Neutrophil (primary cell): ENCODE measurements around the gene PTPRG.

Source experiments
- H3K27ac ChIP-seq: fragments of 200-600 bp; sonication (generic); 2 replicates; pipeline ENCODE4 v1.5.1; 2016; ENCODE audit warnings: mild to moderate bottlenecking, moderate library complexity
- H3K27me3 ChIP-seq: fragments of 200-600 bp; sonication (generic); 2 replicates; pipeline ENCODE4 v1.6.0; 2016; ENCODE audit warnings: mild to moderate bottlenecking
- H3K36me3 ChIP-seq: fragments of 200-600 bp; sonication (generic); 2 replicates; pipeline ENCODE4 v1.5.1; 2017
- H3K4me1 ChIP-seq, 2 experiments: fragments of 200-600 bp in 1 of 2; sonication (generic) in 1 of 2; 1 replicate in 1 of 2; 2 replicates in 1 of 2; pipeline versions ENCODE4 v1.5.1 to v1.6.1; 2013 to 2016; ENCODE audit warnings: low read depth in 1 of 2, low read length in 1 of 2, mild to moderate bottlenecking in 1 of 2, moderate library complexity in 1 of 2; ENCODE audit not compliant: control insufficient read depth in 1 of 2, insufficient read depth in 1 of 2
- H3K4me3 ChIP-seq, 2 experiments: fragments of 200-600 bp in 1 of 2; sonication (generic) in 1 of 2; 1 replicate in 1 of 2; 2 replicates in 1 of 2; pipeline ENCODE4 v1.5.1; 2013 to 2016; ENCODE audit warnings: low read depth in 1 of 2, low read length in 1 of 2, mild to moderate bottlenecking in 1 of 2, moderate library complexity in 1 of 2
- H3K9me3 ChIP-seq: fragments of 200-600 bp; sonication (generic); 2 replicates; pipeline ENCODE4 v1.5.1; 2016
- CTCF ChIP-seq: fragments of 200-600 bp; sonication (generic); IDR thresholded peaks from 2 replicates; pipeline ENCODE4 v1.5.1; 2016; ENCODE audit warnings: antibody characterized with exemption

PTPRG gene

DNA sequence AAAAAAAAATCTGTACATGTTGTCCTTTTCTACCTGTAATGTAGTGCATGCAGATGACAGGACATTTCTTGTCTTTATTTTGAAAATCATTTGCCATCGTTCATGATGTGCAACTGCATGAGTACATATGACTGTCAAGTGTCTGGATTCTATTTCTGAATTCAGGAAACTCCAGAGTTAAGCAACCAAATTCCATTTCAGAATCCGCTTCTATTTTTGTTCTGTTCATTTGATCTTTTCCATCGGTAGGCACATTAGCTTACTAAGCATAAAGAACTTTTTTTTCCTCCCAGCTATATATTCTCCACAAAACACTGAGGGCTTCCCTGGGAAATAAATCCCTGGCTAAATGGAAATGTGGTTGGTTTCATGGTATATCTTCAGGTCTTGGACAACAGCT, 365.6 kb downstream of the PTPRG start:
- no peak overlapping the region for H3K4me3 ChIP-seq
- no peaks in the 10 kb centered on the region for H3K4me1 ChIP-seq
- no peaks in the 10 kb centered on the region for H3K36me3 ChIP-seq
- H3K9me3 ChIP-seq: no peaks in the 10 kb centered on the region
- no peaks in the 10 kb centered on the region for H3K27me3 ChIP-seq
- H3K27ac ChIP-seq: no peak overlapping the region
- no peak for TF ChIP-seq CTCF

GRCh38 chr3:61927332-61927731, 366.0 kb downstream of the PTPRG start:
- H3K27ac ChIP-seq: no peak overlapping the region

DNA sequence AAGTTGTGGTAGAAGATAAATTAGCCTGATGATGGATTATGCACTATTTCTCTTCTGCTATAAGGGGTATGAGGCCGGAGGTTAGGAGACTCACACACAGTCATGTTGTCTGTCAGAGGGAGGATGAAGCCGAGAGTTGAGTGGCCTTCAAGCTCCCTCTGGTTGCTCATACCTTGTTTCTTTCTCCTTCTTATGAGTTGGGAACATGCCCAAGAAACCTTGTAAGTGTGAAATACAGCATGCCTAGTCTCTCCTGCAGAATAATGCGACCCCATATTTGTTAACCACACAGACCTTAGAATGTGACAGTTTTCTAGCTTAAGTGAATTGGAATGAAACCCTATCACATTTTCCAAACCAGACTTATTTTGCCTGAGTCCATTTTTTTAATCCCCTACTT, 366.7 kb downstream of the PTPRG start:
- TF ChIP-seq CTCF: no peak
- Histone ChIP-seq H3K27me3 (no peaks in the 10 kb centered on the region), H3K9me3 (no peaks in the 10 kb centered on the region), H3K4me1 (no peaks in the 10 kb centered on the region), H3K36me3 (no peaks in the 10 kb centered on the region), H3K4me3 (no peak overlapping the region), H3K27ac (no peak overlapping the region)

More at GRCh38 chr3:61927332-61927731, 366.0 kb downstream of the PTPRG start:
- no peak overlapping the region for H3K4me3 ChIP-seq
- no peak for TF ChIP-seq CTCF
- H3K4me1 ChIP-seq: no peaks in the 10 kb centered on the region
- no peaks in the 10 kb centered on the region for H3K9me3 ChIP-seq
- H3K27me3 ChIP-seq: no peaks in the 10 kb centered on the region
- no peaks in the 10 kb centered on the region for H3K36me3 ChIP-seq

GRCh38 chr3:61928776-61929314, 367.5 kb downstream of the PTPRG start:
- Histone ChIP-seq H3K36me3 (no peaks in the 10 kb centered on the region), H3K27me3 (no peaks in the 10 kb centered on the region), H3K4me1 (no peaks in the 10 kb centered on the region), H3K4me3 (no peak overlapping the region), H3K27ac (no peak overlapping the region), H3K9me3 (no peaks in the 10 kb centered on the region)
- TF ChIP-seq CTCF: no peak

GRCh38 chr3:61929617-61930016, 368.2 kb downstream of the PTPRG start:
- Histone ChIP-seq H3K27me3 (no peaks in the 10 kb centered on the region), H3K4me1 (no peaks in the 10 kb centered on the region), H3K27ac (no peak overlapping the region), H3K9me3 (no peaks in the 10 kb centered on the region), H3K36me3 (no peaks in the 10 kb centered on the region), H3K4me3 (no peak overlapping the region)
- no peak for TF ChIP-seq CTCF

DNA sequence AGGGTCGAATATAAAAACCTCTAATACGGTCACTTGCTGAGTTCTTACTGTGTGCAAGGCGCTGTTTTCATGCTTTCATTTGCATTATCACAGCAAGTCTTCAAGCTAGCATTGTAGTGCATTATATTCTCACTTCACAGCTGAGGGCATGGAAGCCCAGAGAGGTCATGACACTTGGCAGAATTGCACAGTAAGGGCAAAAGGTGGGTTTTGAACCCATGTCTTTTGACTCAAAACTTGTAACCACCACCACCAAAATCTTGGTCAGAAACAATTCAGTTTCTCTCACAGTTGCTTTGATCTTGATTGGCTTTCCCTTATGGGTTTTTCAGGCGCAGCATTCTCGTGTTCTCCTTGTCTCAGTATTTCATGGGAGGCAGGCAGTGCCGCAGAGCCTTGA, 371.1 kb downstream of the PTPRG start:
- Histone ChIP-seq H3K27me3 (no peaks in the 10 kb centered on the region), H3K9me3 (no peaks in the 10 kb centered on the region), H3K36me3 (no peaks in the 10 kb centered on the region), H3K4me3 (no peak overlapping the region), H3K27ac (no peak overlapping the region), H3K4me1 (no peaks in the 10 kb centered on the region)
- no peak for TF ChIP-seq CTCF
